Mesenteric fat pad (tissue), 1 donor: ENCODE results near the gene HTR7. TPM values are rescaled to one million over a fixed set of nuclear protein-coding genes. Genes with fewer than 3 reads are reported as not detected.

Experiments used
- DNase-seq: peaks from one replicate; pipeline ENCODE4 v3.0.0-alpha.2; 2020; ENCODE audit warnings: low spot score
- total RNA-seq: library from RNA; stranded (reverse); fragmentation: NEBNext Ultra II Directional; extraction: Animal tissue kit (Norgen Biotek cat#: 25700); gene quantifications from one replicate; pipeline ENCODE4 v1.2.1, GENCODE V29; 2021
- donor health status: DM: yes; HTN: yes; CAD: no.

HTR7 gene
- total RNA-seq, 1 donor from 2014 or later = 0.74 TPM

DNA sequence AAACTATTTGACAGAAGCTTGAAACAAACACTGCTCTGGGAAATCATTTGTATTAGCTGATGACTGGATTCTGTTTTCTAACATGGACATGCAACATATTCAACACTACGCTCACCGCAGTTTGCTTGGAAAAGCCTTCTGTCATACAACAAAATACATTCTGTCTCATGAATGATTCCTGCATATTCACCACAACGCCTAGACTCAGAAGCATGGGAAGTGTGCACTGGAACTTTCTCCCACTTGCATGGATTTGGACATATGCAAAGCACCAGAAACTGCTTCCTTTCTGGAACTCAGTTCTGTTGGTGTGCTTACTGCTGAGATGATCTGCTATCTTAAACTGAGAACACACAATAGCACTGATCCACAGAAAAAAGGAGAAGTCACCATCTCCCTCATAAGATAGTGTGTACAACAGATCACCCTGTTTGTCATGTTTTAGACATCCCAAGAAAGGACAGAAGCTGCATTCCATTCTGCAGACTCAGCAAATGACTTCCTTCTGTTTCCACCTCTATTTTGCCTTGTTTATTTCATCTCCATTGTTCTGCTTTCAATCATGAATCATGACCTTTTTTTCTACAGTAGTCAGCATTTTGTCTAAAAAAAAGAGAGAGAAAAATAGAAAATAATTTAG is 115.8 kb downstream of the HTR7 start:
- DNase-seq = no peak

DNA sequence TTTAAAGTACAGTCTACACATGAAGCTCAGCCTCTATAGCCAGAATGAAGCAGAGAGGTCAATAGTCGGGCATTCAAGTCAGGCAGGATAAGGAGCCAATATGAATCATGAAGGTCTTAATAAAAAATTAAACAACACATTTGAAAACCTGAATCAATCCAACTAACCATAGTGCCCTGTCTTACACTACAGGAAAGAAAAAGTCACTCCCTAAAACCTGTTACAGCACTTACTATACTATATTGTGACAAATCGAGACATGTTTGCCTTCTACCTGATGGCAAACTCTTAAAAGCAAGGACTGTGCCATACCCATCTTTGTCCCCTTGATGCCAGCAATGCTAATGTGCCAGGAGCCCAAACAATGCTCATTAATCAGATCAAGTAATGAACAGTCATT is 117.6 kb downstream of the HTR7 start:
- no peak for DNase-seq

DNA sequence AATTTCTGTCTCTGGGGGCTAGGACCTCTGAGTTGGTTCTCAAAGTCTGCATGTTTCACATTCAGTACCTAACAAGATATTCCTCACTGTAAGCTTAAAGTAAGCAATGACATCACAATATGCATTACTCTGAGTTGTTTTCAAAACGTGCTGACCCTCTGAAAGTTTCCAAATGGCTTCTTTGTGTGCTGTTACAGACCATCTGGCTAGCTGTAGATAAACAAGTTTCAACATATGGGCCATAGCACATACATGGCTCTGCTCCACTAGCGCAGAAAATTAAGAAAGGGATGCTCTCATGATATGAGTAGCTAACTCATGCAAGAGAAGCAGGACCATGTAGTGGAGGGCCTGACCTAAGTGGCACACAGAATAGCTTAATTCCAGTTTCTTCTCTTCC is 119.0 kb downstream of the HTR7 start:
- no peak for DNase-seq

DNA sequence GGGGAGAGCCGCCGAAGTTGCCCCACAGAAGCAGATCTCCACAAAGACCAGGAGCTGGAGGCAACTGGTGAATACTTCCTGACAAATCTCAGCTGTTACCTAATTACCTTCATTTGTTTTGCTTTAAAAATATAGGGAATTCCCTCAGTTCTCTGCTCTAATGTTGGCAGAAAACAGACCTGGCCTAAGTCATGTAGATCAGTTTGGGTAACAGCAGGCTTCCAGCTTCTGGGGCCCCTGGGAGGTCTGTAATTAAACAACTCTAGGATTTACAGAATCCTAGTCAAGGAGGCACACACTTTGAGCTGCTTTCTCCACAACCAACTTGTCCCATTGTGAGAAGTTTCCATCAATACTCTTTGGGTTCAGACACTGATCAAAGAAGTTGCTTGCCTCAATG is 123.4 kb downstream of the HTR7 start:
- DNase-seq = no peak

- no peak for DNase-seq
Observed at GRCh38 chr10:90732581-90732980, 125.3 kb downstream of the HTR7 start.

DNA sequence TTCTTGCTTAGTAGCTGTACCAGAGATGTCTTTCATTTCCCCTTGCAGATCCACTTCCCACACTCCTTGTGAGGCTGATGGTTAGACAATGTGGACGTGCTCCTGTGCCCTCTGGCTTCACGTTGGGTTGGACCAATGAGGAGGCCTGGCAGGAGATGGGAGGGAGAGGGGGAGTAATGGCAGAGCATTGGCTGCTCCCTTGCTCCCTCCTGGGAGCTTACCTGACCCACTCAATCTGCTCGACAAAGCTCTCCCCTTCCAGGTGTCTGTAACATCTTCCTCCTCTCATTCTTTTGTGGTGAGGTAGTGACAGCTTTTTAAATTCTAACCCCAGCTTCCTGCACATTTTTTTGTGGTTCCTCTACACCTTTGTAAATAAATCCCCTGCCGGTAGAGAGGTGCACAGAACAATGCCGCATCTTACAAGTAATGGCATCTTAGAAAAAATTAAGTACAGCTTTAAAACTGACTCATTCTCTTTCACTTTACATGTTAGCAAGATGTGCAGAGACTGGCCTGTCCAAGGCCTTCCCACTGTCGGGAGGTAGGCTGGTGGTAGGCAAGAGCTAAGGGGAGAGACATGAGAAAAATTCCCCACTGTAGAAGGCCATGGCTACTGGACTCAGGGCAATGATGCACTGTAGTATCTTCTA is 134.3 kb downstream of the HTR7 start:
- DNase-seq = no peak

DNA sequence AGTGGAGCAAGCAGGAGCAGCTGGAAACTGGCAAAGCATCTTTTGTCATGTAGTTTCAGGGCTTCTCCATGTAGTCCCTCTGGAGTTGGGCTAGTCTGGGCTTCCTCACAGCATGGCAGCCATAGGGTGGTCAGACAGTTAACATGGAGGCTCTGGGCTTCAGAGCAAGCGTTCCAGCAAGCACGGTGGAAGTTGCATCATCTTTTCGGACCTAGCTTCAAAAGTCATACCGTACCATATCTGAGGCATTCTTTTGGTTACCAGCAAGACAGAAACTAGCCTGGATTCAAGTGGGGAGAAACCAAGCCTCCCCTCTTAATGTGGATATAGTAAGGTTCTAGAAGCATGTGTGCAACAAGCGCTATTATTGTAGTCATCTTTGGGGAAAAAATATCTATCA is 135.0 kb downstream of the HTR7 start:
- DNase-seq = no peak

- no peak for DNase-seq
Observed at GRCh38 chr10:90718182-90718581, 139.7 kb downstream of the HTR7 start.

GRCh38 chr10:90712529-90712928 is 145.3 kb downstream of the HTR7 start:
- DNase-seq = no peak

- DNase-seq = no peak
Observed at GRCh38 chr10:90709727-90710126, 148.1 kb downstream of the HTR7 start.

GRCh38 chr10:90707657-90708056 is 150.2 kb downstream of the HTR7 start:
- no peak for DNase-seq

DNA sequence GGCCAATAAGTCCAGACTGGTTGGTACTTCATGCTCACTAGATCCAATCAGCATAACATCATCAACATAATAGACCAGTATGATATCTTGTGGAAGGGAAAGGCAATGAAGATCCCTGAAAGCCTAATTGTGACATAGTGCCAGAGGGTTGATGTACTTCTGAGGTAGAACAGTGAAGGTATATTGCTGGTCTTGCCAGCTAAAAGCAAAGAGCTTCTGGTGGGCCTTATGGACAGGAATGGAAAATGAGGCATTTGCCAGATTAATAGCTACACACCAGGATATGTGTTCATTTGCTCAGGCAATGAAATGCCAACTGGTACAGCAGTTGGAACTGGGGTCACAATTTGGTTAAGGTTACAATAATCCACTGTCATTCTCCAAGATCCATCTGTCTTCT is 156.4 kb downstream of the HTR7 start:
- DNase-seq = no peak

DNA sequence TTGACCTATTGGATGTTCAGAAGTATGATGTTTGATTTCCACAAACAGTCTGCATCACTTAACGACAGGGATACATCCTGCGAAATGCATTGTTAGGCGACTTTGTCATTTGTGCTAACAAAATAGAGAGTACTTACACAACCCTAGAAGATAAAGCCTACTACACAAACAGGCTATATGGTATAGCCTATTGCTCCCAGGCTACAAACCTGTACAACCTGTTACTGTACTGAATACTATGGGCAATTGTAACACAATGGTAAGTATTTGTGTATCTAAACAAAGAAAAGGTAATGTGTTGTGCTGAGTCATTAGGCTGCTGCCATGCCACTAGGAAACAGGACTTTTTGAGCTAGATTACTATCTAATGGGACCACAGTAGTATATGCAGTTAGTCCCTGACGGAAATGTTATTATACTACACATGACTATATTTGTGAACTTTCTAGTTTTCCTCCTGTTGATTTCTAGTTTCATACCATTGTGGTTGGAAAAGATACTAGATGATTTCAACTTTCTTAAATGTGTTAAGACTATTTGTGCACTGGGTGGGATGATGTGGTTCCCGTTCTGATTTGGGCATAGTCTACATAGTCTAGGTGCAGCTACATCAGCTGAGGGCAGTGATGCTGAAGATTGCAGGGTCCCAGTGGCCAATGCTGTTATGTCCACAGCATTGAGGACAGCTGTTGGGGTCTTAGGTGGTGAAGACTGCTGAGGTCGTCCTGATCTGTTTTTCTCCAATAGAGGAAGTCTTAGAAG is 161.7 kb downstream of the HTR7 start:
- DNase-seq = no peak

Other genes starting within 250 kb of the HTR7 start
- 28.3 TPM for gene RPP30, start 13.9 kb upstream of the HTR7 start, total RNA-seq
- 1.6 TPM for gene ANKRD1, start 63.0 kb upstream of the HTR7 start, total RNA-seq